Measurements from ENCODE around the gene CEP164. TPM values are rescaled to one million over a fixed set of nuclear protein-coding genes. Genes with fewer than 3 reads are reported as not detected.
A peak's percentile ranks its signal among the peaks of the same experiment; 100 is the strongest.

CEP164 gene
- total RNA-seq, 1 donor from 2014 or later: 15.1 TPM

DNA sequence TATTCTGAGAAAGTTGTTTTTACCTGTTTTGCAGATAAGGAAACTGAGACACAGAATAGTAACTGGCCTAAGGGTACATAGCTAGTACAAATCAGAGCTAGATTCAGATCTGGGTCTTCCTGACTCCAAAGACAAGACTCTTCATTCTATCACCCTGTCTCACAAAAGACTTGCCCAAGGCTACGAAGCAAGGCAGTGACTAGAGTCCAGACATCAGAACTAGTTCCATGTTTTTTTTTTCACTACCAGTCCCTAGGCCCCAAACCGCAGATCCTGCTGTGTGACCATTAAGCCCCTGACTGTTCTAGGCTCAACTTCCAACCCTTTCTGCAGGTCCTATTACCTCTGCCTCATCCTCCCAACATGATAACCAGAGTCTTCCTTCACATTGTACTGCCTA lies 35.0 kb upstream of the CEP164 start:
- no peak overlapping the region for H3K4me3 ChIP-seq
- no peaks in the 10 kb centered on the region for H3K4me1 ChIP-seq
- no peaks in the 10 kb centered on the region for H3K9me3 ChIP-seq
- intact Hi-C loops (cut with DNase I): no loop called here
- DNase-seq (ENCODE audit: low spot score in 2 of 2): no peak
- H3K27me3 ChIP-seq: no peaks in the 10 kb centered on the region
- H3K36me3 ChIP-seq: peaks cover 46 to 69% of the 10 kb centered on the region in 2 donors
- TF ChIP-seq, protein P1, sequence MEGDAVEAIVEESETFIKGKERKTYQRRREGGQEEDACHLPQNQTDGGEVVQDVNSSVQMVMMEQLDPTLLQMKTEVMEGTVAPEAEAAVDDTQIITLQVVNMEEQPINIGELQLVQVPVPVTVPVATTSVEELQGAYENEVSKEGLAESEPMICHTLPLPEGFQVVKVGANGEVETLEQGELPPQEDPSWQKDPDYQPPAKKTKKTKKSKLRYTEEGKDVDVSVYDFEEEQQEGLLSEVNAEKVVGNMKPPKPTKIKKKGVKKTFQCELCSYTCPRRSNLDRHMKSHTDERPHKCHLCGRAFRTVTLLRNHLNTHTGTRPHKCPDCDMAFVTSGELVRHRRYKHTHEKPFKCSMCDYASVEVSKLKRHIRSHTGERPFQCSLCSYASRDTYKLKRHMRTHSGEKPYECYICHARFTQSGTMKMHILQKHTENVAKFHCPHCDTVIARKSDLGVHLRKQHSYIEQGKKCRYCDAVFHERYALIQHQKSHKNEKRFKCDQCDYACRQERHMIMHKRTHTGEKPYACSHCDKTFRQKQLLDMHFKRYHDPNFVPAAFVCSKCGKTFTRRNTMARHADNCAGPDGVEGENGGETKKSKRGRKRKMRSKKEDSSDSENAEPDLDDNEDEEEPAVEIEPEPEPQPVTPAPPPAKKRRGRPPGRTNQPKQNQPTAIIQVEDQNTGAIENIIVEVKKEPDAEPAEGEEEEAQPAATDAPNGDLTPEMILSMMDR (IDR thresholded peaks at IDR 0.05): no peak
- H3K27ac ChIP-seq: no peak overlapping the region

DNA sequence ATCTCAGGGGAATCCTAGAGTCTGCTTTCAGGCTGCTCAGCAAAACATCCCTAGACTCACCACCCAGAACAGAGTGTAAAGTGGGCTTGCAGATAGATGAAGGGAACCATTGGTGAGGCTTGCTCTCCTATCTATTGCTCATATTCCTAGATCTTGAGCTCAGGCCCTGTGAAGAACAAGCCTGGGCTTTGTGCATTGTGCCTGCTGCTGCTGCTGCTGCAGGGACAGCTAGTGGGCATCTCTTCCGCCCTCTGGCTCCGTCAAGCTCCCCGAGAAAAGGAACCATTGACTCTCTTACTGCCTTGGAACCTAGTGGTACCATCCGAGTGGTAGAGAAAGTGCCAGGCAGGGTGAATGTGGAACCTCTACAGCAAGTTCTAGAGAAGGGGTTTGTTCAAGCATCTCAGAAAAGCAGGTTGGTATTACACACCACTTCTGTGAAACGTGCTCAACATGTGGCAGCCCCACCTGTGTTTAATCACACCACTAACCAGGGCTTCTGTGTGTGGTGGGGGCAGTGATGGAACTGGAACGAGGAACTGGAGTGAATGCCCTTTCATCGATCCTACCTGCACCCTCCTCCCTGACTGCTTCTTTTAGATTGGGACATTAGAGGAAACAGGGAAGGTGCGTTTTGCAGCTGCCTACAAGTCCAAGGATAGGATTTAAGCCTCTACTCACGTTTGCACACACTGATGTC lies 32.1 kb upstream of the CEP164 start:
- DNase-seq (ENCODE audit: low spot score in 2 of 2): peak in 1 of 2 donors; percentile 15
- H3K4me3 ChIP-seq: no peak overlapping the region
- H3K9me3 ChIP-seq: no peaks in the 10 kb centered on the region
- no peaks in the 10 kb centered on the region for H3K27me3 ChIP-seq
- TF ChIP-seq, protein P1 (IDR thresholded peaks at IDR 0.05): no peak
- H3K4me1 ChIP-seq: peaks cover 2 to 3% of the 10 kb centered on the region in 2 donors
- H3K36me3 ChIP-seq: peaks cover 24 to 39% of the 10 kb centered on the region in 2 donors
- intact Hi-C loops (cut with DNase I): no loop called here
- H3K27ac ChIP-seq: no peak overlapping the region

DNA sequence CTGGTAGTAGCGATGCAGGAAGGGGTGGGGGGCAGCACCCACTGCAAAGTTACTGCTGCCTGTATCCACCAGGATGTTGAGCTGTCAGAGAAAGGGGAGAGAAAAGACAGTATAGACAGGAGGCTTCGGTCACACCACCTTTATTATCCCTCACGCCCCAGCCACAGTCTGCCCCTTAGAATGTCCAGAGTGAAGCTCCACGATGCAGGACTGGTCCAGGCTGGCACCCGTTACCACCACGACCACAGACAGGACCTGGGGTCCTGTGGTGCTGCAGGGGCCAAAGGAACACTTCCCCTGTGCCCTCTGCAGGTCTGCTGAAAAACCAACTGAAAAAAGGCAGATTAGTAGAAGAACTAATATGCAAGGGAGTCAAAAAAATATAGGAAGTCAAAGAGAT lies 30.8 kb upstream of the CEP164 start:
- intact Hi-C loops (cut with DNase I): no loop called here
- H3K36me3 ChIP-seq: peaks cover 15 to 27% of the 10 kb centered on the region in 2 donors
- peak in 1 of 2 donors; percentile 27 for DNase-seq (ENCODE audit: low spot score in 2 of 2)
- H3K27me3 ChIP-seq: no peaks in the 10 kb centered on the region
- H3K27ac ChIP-seq: no peak overlapping the region
- TF ChIP-seq, protein P1 (IDR thresholded peaks at IDR 0.05): no peak
- H3K4me1 ChIP-seq: peaks cover 2 to 3% of the 10 kb centered on the region in 2 donors
- no peaks in the 10 kb centered on the region for H3K9me3 ChIP-seq
- H3K4me3 ChIP-seq: no peak overlapping the region

DNA sequence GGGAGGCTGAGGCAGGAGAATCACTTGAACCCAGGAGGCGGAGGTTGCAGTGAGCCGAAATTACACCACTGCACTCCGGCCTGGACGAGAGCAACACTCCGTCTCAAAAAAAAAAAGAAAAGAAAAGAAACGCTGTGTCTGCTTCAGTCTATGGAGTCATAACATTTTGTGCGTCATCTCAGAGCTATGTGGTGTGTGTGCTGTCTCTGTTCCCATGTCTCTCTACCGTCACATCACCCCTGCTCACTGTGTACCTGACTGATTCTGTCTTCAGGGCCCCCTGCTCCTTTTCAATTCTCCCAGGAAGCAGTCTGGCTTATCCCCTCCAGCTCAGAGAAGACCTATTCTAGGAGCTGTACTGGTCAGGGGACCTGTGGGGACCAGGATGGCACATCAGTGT lies 29.5 kb upstream of the CEP164 start:
- no peak for DNase-seq (ENCODE audit: low spot score in 2 of 2)
- TF ChIP-seq, protein P1 (IDR thresholded peaks at IDR 0.05): no peak
- H3K9me3 ChIP-seq: no peaks in the 10 kb centered on the region
- H3K36me3 ChIP-seq: peaks cover 10 to 18% of the 10 kb centered on the region in 2 donors
- H3K4me3 ChIP-seq: no peak overlapping the region
- peaks cover 2 to 3% of the 10 kb centered on the region in 2 donors for H3K4me1 ChIP-seq
- intact Hi-C loops (cut with DNase I): no loop called here
- H3K27ac ChIP-seq: no peak overlapping the region
- no peaks in the 10 kb centered on the region for H3K27me3 ChIP-seq

DNA sequence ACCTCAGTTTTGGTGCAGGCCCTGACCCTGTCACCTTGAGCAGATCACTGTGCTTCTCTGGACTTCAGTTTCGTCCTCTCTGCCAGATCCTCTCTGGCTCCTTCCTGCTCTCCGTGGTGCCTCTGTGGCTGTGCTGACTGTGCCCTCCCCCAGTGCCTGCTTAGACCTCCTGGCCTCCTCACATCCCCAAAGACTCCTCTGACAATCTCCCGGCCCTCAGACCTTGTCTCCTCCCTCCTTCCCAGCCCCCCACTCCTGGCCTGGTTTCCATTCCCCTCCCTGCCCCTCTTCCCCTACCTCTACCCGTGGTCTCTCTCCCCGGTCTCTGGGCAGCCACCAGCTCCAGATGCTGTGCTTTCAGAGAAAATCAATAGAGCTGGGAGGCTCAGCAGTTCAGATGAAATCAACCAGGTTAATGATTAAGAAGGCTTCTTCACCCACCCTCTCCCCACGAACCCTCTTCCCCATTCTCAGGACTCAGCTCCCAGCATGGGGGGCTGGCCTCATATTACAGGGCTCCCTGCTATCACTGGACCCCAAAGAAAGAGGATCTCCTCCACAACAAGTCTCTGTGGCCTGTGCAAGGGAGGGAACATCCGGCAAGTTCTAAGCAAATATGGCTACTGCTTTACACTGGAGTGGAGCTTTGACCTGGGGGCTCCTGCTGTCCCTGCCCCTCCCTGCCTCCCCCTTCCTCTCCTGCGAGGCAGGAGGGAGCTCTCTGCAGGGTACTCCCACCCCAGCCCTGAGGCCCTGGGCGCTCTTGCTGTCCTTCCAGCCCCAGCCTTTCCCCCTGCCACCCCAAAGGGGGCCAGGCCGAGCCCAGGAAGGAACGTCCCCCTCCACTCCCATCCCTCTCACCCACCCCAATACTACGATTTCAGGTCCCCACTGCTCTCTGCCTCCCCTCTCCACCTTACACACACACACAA lies 28.0 kb upstream of the CEP164 start:
- H3K9me3 ChIP-seq: no peaks in the 10 kb centered on the region

More for the DNA sequence above, 28.0 kb upstream of the CEP164 start:
- Histone ChIP-seq H3K27me3 (no peaks in the 10 kb centered on the region), H3K36me3 (peaks cover 0 to 5% of the 10 kb centered on the region in 2 donors), H3K27ac (no peak overlapping the region), H3K4me1 (peaks cover 2 to 3% of the 10 kb centered on the region in 2 donors), H3K4me3 (peak overlapping the region in 1 of 2 donors; percentile 41)
- TF ChIP-seq, protein P1 (IDR thresholded peaks at IDR 0.05): no peak
- peak in 1 of 2 donors; percentile 53 for DNase-seq (ENCODE audit: low spot score in 2 of 2)
- intact Hi-C loops (cut with DNase I): no loop called here
